OCI-LY1 (cell line): ENCODE data around the gene DGCR8.

Source experiments
- H2AFZ ChIP-seq: fragments of 200-600 bp; sonication (generic), shearing (Covaris generic); 2 replicates; pipeline ENCODE4 v1.6.0; 2014; ENCODE audit warnings: antibody characterized with exemption, mild to moderate bottlenecking, low read length
- H3F3A ChIP-seq: fragments of 200-600 bp; sonication (generic), shearing (Covaris generic); 2 replicates; pipeline ENCODE4 v1.6.0; 2014; ENCODE audit warnings: mild to moderate bottlenecking, antibody characterized with exemption, low read length, moderate library complexity; ENCODE audit not compliant: insufficient read depth
- H3K27ac ChIP-seq: fragments of 200-600 bp; sonication (generic); 2 replicates; pipeline ENCODE4 v1.5.1; 2014; ENCODE audit warnings: low read length, mixed run types, mild to moderate bottlenecking, low read depth; ENCODE audit not compliant: poor library complexity, severe bottlenecking
- H3K27me3 ChIP-seq: fragments of 200-600 bp; sonication (generic); 2 replicates; pipeline ENCODE4 v1.6.0; 2014; ENCODE audit warnings: antibody characterized with exemption, mild to moderate bottlenecking, low read length, moderate library complexity; ENCODE audit not compliant: insufficient read depth
- H3K36me3 ChIP-seq: fragments of 200-600 bp; sonication (generic); 2 replicates; pipeline ENCODE4 v1.6.1; 2014; ENCODE audit warnings: mild to moderate bottlenecking, antibody characterized with exemption, low read length, moderate library complexity, mixed read lengths; ENCODE audit not compliant: insufficient read depth
- H3K4me1 ChIP-seq: fragments of 200-600 bp; sonication (generic); 2 replicates; pipeline ENCODE4 v1.5.1; 2014; ENCODE audit warnings: mild to moderate bottlenecking, low read length, moderate library complexity; ENCODE audit not compliant: insufficient read depth, severe bottlenecking
- H3K4me2 ChIP-seq: fragments of 200-600 bp; sonication (generic), shearing (Covaris generic); 2 replicates; pipeline ENCODE4 v1.6.1; 2014; ENCODE audit warnings: low read length
- H3K4me3 ChIP-seq: fragments of 200-600 bp; sonication (generic); 2 replicates; pipeline ENCODE4 v1.5.1; 2014; ENCODE audit warnings: low read length, low read depth, mild to moderate bottlenecking, mixed read lengths; ENCODE audit not compliant: poor library complexity, severe bottlenecking
- H3K79me2 ChIP-seq: fragments of 200-600 bp; shearing (Covaris generic); 2 replicates; pipeline ENCODE4 v1.6.1; 2016; ENCODE audit warnings: mixed run types, low read length, mixed read lengths; ENCODE audit not compliant: insufficient read depth
- H3K9ac ChIP-seq: fragments of 200-600 bp; sonication (generic), shearing (Covaris generic); 2 replicates; pipeline ENCODE4 v1.6.1; 2014; ENCODE audit warnings: mild to moderate bottlenecking, low read length, mixed read lengths
- H3K9me2 ChIP-seq: fragments of 200-600 bp; sonication (generic), shearing (Covaris generic); 2 replicates; pipeline ENCODE4 v1.6.1; 2014; ENCODE audit warnings: low read depth, mild to moderate bottlenecking, low read length, mixed read lengths
- H3K9me3 ChIP-seq: fragments of 200-600 bp; shearing (Covaris generic); 2 replicates; pipeline ENCODE4 v1.6.1; 2014; ENCODE audit warnings: low read length, mixed read lengths
- H4K20me1 ChIP-seq: fragments of 200-600 bp; sonication (generic), shearing (Covaris generic); 2 replicates; pipeline ENCODE4 v1.6.0; 2016; ENCODE audit warnings: mild to moderate bottlenecking, low read length; ENCODE audit not compliant: insufficient read depth
- EZH2 ChIP-seq: fragments of 200-600 bp; sonication (generic), shearing (Covaris generic); IDR thresholded peaks from 2 replicates; pipeline ENCODE4 v1.8.0; 2017; ENCODE audit warnings: borderline replicate concordance, mixed run types, mild to moderate bottlenecking, antibody characterized with exemption, low read length, moderate library complexity, mixed read lengths
- TF ChIP-seq, protein P1 (sequence below): fragments of 200-600 bp; sonication (generic), shearing (Covaris generic); IDR thresholded peaks from 2 replicates; pipeline ENCODE4 v1.5.1; 2017; ENCODE audit warnings: mild to moderate bottlenecking, antibody characterized with exemption, low read length, moderate library complexity, mixed read lengths

Gene DGCR8

GRCh38 chr22:20130319-20130718 is 50.3 kb downstream of the DGCR8 start:
- Histone ChIP-seq H3K79me2 (no peaks in the 10 kb centered on the region), H3K36me3 (peaks cover 32% of the 10 kb centered on the region), H3K9me3 (no peaks in the 10 kb centered on the region), H3K4me3 (no peak overlapping the region), H3F3A (no peaks in the 10 kb centered on the region; the same call in 1 of the 2 replicates), H3K4me1 (peaks cover 13% of the 10 kb centered on the region), H2AFZ (no peak overlapping the region), H3K27me3 (no peaks in the 10 kb centered on the region), H3K9ac (no peak overlapping the region; the same call in 1 of the 2 replicates), H3K9me2 (no peaks in the 10 kb centered on the region), H3K27ac (no peak overlapping the region), H3K4me2 (peak overlapping the region; percentile 79), H4K20me1 (no peaks in the 10 kb centered on the region)
- TF ChIP-seq EZH2: no peak
- TF ChIP-seq, protein P1, sequence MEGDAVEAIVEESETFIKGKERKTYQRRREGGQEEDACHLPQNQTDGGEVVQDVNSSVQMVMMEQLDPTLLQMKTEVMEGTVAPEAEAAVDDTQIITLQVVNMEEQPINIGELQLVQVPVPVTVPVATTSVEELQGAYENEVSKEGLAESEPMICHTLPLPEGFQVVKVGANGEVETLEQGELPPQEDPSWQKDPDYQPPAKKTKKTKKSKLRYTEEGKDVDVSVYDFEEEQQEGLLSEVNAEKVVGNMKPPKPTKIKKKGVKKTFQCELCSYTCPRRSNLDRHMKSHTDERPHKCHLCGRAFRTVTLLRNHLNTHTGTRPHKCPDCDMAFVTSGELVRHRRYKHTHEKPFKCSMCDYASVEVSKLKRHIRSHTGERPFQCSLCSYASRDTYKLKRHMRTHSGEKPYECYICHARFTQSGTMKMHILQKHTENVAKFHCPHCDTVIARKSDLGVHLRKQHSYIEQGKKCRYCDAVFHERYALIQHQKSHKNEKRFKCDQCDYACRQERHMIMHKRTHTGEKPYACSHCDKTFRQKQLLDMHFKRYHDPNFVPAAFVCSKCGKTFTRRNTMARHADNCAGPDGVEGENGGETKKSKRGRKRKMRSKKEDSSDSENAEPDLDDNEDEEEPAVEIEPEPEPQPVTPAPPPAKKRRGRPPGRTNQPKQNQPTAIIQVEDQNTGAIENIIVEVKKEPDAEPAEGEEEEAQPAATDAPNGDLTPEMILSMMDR: no peak; the same call in 1 of the 2 replicates

DNA sequence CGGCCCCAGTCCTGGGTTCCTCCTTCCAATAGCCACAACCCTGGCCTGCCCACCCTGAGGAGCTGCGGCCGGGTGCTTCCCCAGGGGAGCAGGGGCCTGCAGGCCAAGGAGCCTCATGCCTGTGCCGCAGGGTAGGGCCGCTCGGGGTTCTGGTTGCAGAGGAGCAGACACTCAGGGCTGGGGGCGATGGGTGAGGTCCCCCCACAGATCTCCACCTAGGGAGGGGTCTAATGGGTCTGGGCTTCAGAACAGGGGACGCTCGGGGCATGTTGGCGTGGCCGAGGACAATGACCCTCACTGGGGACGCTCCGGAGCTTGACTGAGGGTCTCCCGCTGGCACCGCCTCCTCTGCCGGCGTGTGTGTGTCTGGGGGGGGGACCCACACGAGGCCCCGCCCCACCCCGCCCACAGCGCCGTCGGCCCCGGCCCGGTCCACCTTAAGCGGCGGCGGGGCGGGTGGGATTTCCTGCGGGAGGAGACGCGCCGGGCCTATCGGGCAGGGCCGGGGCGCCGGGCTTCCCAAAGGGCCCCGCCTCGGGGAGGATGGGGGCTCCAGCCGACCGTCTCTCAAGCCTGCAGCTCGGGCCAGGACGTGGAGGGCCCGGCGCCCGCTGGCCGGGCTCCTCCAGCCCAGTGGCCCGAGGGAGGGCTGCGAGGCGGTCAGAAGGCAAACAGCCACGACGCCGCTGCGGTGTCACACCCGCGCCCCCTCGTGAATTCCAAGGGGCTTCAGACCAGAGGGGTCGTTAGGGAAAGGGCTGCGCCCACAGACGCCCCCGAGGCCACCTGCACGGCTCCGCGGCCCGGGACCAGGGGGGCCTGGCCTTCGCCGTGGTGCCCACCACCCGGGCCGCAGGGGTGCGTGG is 50.9 kb downstream of the DGCR8 start:
- H3F3A ChIP-seq: no peaks in the 10 kb centered on the region; the same call in 1 of the 2 replicates
- no peak overlapping the region for H3K27ac ChIP-seq
- H3K9ac ChIP-seq: peak overlapping the region; percentile 61
- no peaks in the 10 kb centered on the region for H3K9me2 ChIP-seq
- no peaks in the 10 kb centered on the region for H3K79me2 ChIP-seq
- H3K36me3 ChIP-seq: peaks cover 26% of the 10 kb centered on the region
- H2AFZ ChIP-seq: no peak overlapping the region
- H4K20me1 ChIP-seq: no peaks in the 10 kb centered on the region
- TF ChIP-seq, protein P1: no peak
- no peak for TF ChIP-seq EZH2
- no peaks in the 10 kb centered on the region for H3K9me3 ChIP-seq
- peak overlapping the region; percentile 79 for H3K4me2 ChIP-seq
- peak overlapping the region; percentile 63 for H3K4me3 ChIP-seq
- peaks cover 19% of the 10 kb centered on the region for H3K4me1 ChIP-seq
- H3K27me3 ChIP-seq: no peaks in the 10 kb centered on the region

GRCh38 chr22:20131597-20131858 is 51.5 kb downstream of the DGCR8 start, which contains the start of gene ZDHHC8:
TSS of gene ZDHHC8 (plus strand) at chr22:20131804. CDS start at chr22:20131948, 144 bp downstream.
- H3K79me2 ChIP-seq: no peaks in the 10 kb centered on the region
- H4K20me1 ChIP-seq: no peaks in the 10 kb centered on the region
- peaks cover 20% of the 10 kb centered on the region for H3K36me3 ChIP-seq
- H3K9me2 ChIP-seq: no peaks in the 10 kb centered on the region
- H3K27me3 ChIP-seq: no peaks in the 10 kb centered on the region
- H3K4me3 ChIP-seq: peak within 1 kb of the TSS; percentile 63
- H3K9me3 ChIP-seq: no peaks in the 10 kb centered on the region
- no peak within 1 kb of the TSS for H3K27ac ChIP-seq
- H3K4me1 ChIP-seq: peaks cover 25% of the 10 kb centered on the region
- H2AFZ ChIP-seq: no peak within 1 kb of the TSS
- H3K4me2 ChIP-seq: peak within 1 kb of the TSS; percentile 79
- H3F3A ChIP-seq: no peaks in the 10 kb centered on the region; the same call in 1 of the 2 replicates
- TF ChIP-seq, protein P1: no peak
- TF ChIP-seq EZH2: no peak
- H3K9ac ChIP-seq: peak within 1 kb of the TSS; percentile 61
